CD4-positive, alpha-beta T cell treated with Interleukin-2 at 100 ng/mL for 4 hours (primary cell): ENCODE measurements around the gene KEAP1.

Source experiments
- DNase-seq: peaks from one replicate; pipeline ENCODE4 v3.0.0-alpha.2; 2020; ENCODE audit warnings: low spot score

KEAP1 gene

GRCh38 chr19:10449037-10449436 is 54.1 kb downstream of the KEAP1 start:
- DNase-seq = no peak

DNA sequence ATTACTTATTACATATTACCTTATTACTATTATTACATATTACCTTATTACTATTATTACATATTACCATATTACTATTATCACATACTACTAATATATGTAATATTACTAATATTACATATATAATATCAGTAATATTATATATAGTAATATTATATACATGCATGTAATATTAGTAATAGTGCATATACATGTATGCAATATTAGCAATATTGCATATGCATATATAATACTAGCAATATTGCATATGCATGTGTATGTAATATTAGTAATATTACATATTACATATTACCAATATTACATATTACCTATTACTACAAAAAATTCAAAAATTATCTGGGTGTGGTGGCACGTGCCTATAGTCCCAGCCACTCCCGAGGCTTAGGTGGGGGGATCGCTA is 60.5 kb downstream of the KEAP1 start:
- DNase-seq = no peak

GRCh38 chr19:10439588-10439987 is 63.6 kb downstream of the KEAP1 start:
- no peak for DNase-seq
